CD4-positive, alpha-beta T cell (primary cell): Measurements from ENCODE around the gene MRAP. TPM values are rescaled to one million over a fixed set of nuclear protein-coding genes. Genes with fewer than 3 reads are reported as not detected.

ENCODE experiments used
- ATAC-seq: fragments of 200-7000 bp; cut with Tn5 transposase; one replicate; pipeline ENCODE4 v1.10.0; 2022; ENCODE audit warnings: mild to moderate bottlenecking; ENCODE audit not compliant: poor library complexity
- CTCF ChIA-PET: fragments of 350-600 bp; sonication (Branson Sonifier 250); formaldehyde crosslinking; loops from one replicate; lab custom pipeline; 2021; ENCODE audit warnings: antibody characterized with exemption, inconsistent platforms; lab: Charles Lee
- POLR2A ChIA-PET: fragments of 350-600 bp; sonication (Branson Sonifier 250); formaldehyde crosslinking; loops from one replicate; lab custom pipeline; 2021; ENCODE audit warnings: antibody characterized with exemption, inconsistent platforms; lab: Charles Lee
- DNase-seq, 14 experiments: peaks; one replicate each; pipeline ENCODE4 v3.0.0-alpha.2; 2013 to 2020; ENCODE audit warnings: mixed read lengths in 2 of 14
- H3K27ac ChIP-seq, 2 donors: one replicate each; pipeline versions ENCODE4 v1.5.1 to v1.7.0; 2013; ENCODE audit warnings: low read length in 2 of 2, low read depth in 1 of 2, mild to moderate bottlenecking in 1 of 2
- H3K27me3 ChIP-seq, 2 experiments: 1 replicate in 1 of 2; 2 replicates in 1 of 2; pipeline versions ENCODE4 v1.6.1 to v1.7.0; 2013; ENCODE audit warnings: low read length in 2 of 2, control low read depth in 1 of 2, mild to moderate bottlenecking in 1 of 2, moderate library complexity in 1 of 2; ENCODE audit not compliant: insufficient read depth in 2 of 2, control insufficient read depth in 1 of 2
- H3K36me3 ChIP-seq: one replicate; pipeline ENCODE4 v1.6.1; 2013; ENCODE audit warnings: low read length, control low read depth; ENCODE audit not compliant: insufficient read depth
- H3K4me1 ChIP-seq: one replicate; pipeline ENCODE4 v1.6.1; 2013; ENCODE audit warnings: low read length, control low read depth; ENCODE audit not compliant: insufficient read depth
- H3K4me3 ChIP-seq: one replicate; pipeline ENCODE4 v1.5.1; 2013; ENCODE audit warnings: mild to moderate bottlenecking, low read length, moderate library complexity
- H3K9me3 ChIP-seq, 2 experiments: 1 replicate in 1 of 2; 2 replicates in 1 of 2; pipeline versions ENCODE4 v1.6.1 to v1.7.0; 2013; ENCODE audit warnings: low read length in 2 of 2, mild to moderate bottlenecking in 2 of 2, control low read depth in 1 of 2, moderate library complexity in 1 of 2; ENCODE audit not compliant: control insufficient read depth in 1 of 2, insufficient read depth in 1 of 2
- H3K27ac Mint-ChIP-seq: one replicate; pipeline ENCODE4 v1.8.0; 2020; ENCODE audit warnings: mixed read lengths
- H3K27me3 Mint-ChIP-seq: one replicate; pipeline ENCODE4 v1.8.0; 2021; ENCODE audit warnings: mixed read lengths
- H3K36me3 Mint-ChIP-seq: one replicate; pipeline ENCODE4 v1.8.0; 2021; ENCODE audit warnings: low read depth, mixed read lengths
- H3K4me1 Mint-ChIP-seq: one replicate; pipeline ENCODE4 v1.8.0; 2021; ENCODE audit warnings: low read depth, mixed read lengths
- H3K4me3 Mint-ChIP-seq: one replicate; pipeline ENCODE4 v1.8.0; 2020; ENCODE audit warnings: mild to moderate bottlenecking, mixed read lengths
- H3K9me3 Mint-ChIP-seq: one replicate; pipeline ENCODE4 v1.8.0; 2020; ENCODE audit warnings: mixed read lengths
- intact Hi-C, 2 experiments: fragments of 100-400 bp; cut with DNase I in 1 of 2; cut with micrococcal nuclease in 1 of 2; formaldehyde crosslinking; loops; one replicate each; pipeline versions ENCODE4 v1.15.1 to v1.9.0; 2023 to 2025; cut with DNase I, micrococcal nuclease
- total RNA-seq, 174 experiments: library from RNA in 2 of 174; stranded (reverse) in 2 of 174; gene quantifications; one replicate each; pipeline ENCODE4 v1.2.3 and lab custom pipeline; 2021 to 2026
- TF ChIP-seq, protein P1 (sequence below): fragments of 200-600 bp; IDR thresholded peaks from one replicate; pipeline ENCODE4 v1.8.0; 2022; ENCODE audit warnings: antibody characterized with exemption, mild to moderate bottlenecking

Gene MRAP
- total RNA-seq, 2 experiments from 2014 or later, result not detected

DNA sequence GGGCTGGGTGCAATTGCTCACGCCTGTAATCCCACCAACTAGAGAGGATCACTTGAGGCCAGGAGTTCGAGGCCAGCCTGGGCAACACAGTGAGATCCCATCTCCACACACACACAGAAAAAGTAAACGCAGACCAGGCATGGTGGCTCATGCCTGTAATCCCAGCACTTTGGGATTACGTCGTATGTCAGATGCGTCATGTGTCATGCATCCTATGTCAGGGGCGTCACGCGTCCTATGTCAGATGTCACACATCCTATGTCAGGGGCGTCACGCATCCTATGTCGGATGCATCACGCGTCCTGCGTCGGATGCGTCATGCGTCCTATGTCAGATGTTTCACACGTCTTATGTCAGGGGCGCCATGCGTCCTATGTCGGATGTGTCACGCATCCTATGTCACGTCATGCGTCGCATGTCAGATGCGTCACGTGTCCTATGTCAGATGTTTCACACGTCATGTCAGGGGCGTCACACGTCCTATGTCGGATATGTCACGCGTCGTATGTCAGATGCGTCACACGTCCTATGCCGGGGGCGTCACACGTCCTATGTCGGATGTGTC is 1.5 kb downstream of the MRAP start:
- intact Hi-C loops, result no loop called here
- no peaks in the 10 kb centered on the region for H3K27me3 ChIP-seq
- TF ChIP-seq, protein P1, sequence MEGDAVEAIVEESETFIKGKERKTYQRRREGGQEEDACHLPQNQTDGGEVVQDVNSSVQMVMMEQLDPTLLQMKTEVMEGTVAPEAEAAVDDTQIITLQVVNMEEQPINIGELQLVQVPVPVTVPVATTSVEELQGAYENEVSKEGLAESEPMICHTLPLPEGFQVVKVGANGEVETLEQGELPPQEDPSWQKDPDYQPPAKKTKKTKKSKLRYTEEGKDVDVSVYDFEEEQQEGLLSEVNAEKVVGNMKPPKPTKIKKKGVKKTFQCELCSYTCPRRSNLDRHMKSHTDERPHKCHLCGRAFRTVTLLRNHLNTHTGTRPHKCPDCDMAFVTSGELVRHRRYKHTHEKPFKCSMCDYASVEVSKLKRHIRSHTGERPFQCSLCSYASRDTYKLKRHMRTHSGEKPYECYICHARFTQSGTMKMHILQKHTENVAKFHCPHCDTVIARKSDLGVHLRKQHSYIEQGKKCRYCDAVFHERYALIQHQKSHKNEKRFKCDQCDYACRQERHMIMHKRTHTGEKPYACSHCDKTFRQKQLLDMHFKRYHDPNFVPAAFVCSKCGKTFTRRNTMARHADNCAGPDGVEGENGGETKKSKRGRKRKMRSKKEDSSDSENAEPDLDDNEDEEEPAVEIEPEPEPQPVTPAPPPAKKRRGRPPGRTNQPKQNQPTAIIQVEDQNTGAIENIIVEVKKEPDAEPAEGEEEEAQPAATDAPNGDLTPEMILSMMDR, result no peak
- CTCF ChIA-PET, result no interaction called here
- no peaks in the 10 kb centered on the region for H3K4me1 Mint-ChIP-seq
- no peak overlapping the region for H3K27ac Mint-ChIP-seq
- no peaks in the 10 kb centered on the region for H3K9me3 Mint-ChIP-seq
- H3K36me3 Mint-ChIP-seq, result peaks cover 5% of the 10 kb centered on the region
- no peak overlapping the region for H3K4me3 Mint-ChIP-seq
- no peak for ATAC-seq
- H3K27ac ChIP-seq, result no peak overlapping the region
- no peaks in the 10 kb centered on the region for H3K4me1 ChIP-seq
- POLR2A ChIA-PET, result no interaction called here
- no peaks in the 10 kb centered on the region for H3K36me3 ChIP-seq
- no peaks in the 10 kb centered on the region for H3K9me3 ChIP-seq
- H3K4me3 ChIP-seq, result no peak overlapping the region
- no peaks in the 10 kb centered on the region for H3K27me3 Mint-ChIP-seq
- DNase-seq, result no peak

DNA sequence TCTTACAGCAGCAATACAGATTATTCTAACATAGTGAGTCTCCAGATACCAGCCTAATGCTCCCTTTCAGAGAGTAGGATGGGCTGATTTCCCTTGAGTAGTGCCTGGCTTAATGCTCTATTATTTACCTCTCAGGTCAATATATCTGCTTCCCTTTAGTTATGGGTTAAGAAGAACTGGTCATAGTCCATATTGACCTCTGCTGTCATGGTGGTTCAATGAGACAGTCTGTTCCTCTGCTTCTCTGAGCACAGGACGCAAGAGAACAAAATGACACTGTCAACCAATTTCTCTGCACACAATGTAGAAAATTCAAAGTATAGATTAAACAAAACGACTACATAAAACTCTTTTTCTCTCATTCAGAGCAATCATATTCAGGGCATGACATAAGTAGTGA is 2.9 kb downstream of the MRAP start:
- no peak overlapping the region for H3K4me3 Mint-ChIP-seq
- no peaks in the 10 kb centered on the region for H3K9me3 Mint-ChIP-seq
- no peak overlapping the region for H3K4me3 ChIP-seq
- ATAC-seq (no peak), DNase-seq (no peak)
- H3K4me1 Mint-ChIP-seq, result no peaks in the 10 kb centered on the region
- no peaks in the 10 kb centered on the region for H3K27me3 Mint-ChIP-seq
- H3K9me3 ChIP-seq, result no peaks in the 10 kb centered on the region
- TF ChIP-seq, protein P1, result no peak
- no peaks in the 10 kb centered on the region for H3K4me1 ChIP-seq
- H3K36me3 ChIP-seq, result no peaks in the 10 kb centered on the region
- H3K27ac Mint-ChIP-seq, result no peak overlapping the region
- H3K27me3 ChIP-seq, result no peaks in the 10 kb centered on the region
- POLR2A ChIA-PET, result no interaction called here
- CTCF ChIA-PET, result no interaction called here
- no peak overlapping the region for H3K27ac ChIP-seq
- intact Hi-C loops, result no loop called here
- H3K36me3 Mint-ChIP-seq, result peaks cover 5% of the 10 kb centered on the region

DNA sequence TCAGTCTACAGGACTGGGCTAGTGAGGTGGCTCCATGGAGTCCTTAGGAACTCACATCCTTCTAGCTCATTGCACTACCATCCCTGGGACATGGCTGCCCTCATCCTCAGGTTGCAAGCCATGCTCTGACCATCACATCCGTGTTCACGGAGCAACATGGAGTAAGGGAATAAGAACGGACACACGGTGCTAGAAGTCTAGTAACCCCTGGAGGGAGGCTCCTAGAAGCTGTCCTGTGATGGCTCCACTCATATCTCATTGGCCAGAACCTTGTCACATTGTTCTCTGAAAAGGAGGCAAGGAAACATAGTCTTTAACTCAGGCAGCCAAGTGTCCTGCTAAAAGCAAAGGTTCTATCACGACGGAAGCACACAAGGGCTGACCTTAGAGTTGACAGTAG is 3.9 kb downstream of the MRAP start:
- Histone ChIP-seq H3K36me3 (no peaks in the 10 kb centered on the region), H3K4me3 (no peak overlapping the region), H3K27ac (no peak overlapping the region), H3K4me1 (no peaks in the 10 kb centered on the region), H3K9me3 (no peaks in the 10 kb centered on the region), H3K27me3 (no peaks in the 10 kb centered on the region)
- TF ChIP-seq, protein P1, result no peak
- POLR2A ChIA-PET, result no interaction called here
- H3K9me3 Mint-ChIP-seq, result no peaks in the 10 kb centered on the region
- no peaks in the 10 kb centered on the region for H3K4me1 Mint-ChIP-seq
- no peak for DNase-seq
- CTCF ChIA-PET, result no interaction called here
- H3K4me3 Mint-ChIP-seq, result no peak overlapping the region
- intact Hi-C loops, result no loop called here
- H3K36me3 Mint-ChIP-seq, result peaks cover 5% of the 10 kb centered on the region
- H3K27me3 Mint-ChIP-seq, result no peaks in the 10 kb centered on the region
- no peak for ATAC-seq
- H3K27ac Mint-ChIP-seq, result no peak overlapping the region
